ENCODE results near the gene E4F1. TPM values are rescaled to one million over a fixed set of nuclear protein-coding genes. Genes with fewer than 3 reads are reported as not detected.

The E4F1 gene
- polyA plus RNA-seq, 3 donors = 19.8 to 26.3 (median 23.3) TPM

Other genes with a start within 250 kb of the E4F1 start
- 1 to 10 TPM in 1 of 3 donors, under 1 TPM in 2; 0.90 to 1.2 (median 1.00) TPM for gene NOXO1, start 242.1 kb upstream of the E4F1 start, polyA plus RNA-seq (ENCODE audit: insufficient read length in 3 of 3)
- 10 to 100 TPM; 26.1 to 35.9 (median 31.6) TPM for gene GFER, start 239.4 kb upstream of the E4F1 start, polyA plus RNA-seq (ENCODE audit: insufficient read length in 3 of 3)
- 1 to 10 TPM; 1.5 to 2.4 (median 2.1) TPM for gene SYNGR3, start 233.6 kb upstream of the E4F1 start, polyA plus RNA-seq (ENCODE audit: insufficient read length in 3 of 3)
- 10 to 100 TPM; 21.4 to 30.9 (median 25.0) TPM for gene ZNF598, start 213.8 kb upstream of the E4F1 start, polyA plus RNA-seq (ENCODE audit: insufficient read length in 3 of 3)
- gene NPW, start 203.8 kb upstream of the E4F1 start, polyA plus RNA-seq (ENCODE audit: insufficient read length in 3 of 3) = 10 to 100 TPM in 2 of 3 donors, 1 to 10 TPM in 1; 4.5 to 14.3 (median 12.0) TPM
- gene NHERF2, start 196.7 kb upstream of the E4F1 start, polyA plus RNA-seq (ENCODE audit: insufficient read length in 3 of 3) = 100 to 1,000 TPM; 116 to 169 (median 155) TPM
- 10 to 100 TPM; 19.7 to 26.7 (median 26.2) TPM for gene NTHL1, start 175.8 kb upstream of the E4F1 start, polyA plus RNA-seq (ENCODE audit: insufficient read length in 3 of 3)
- gene TSC2, start 175.6 kb upstream of the E4F1 start, polyA plus RNA-seq (ENCODE audit: insufficient read length in 3 of 3) = 100 to 1,000 TPM; 141 to 174 (median 162) TPM
- 100 to 1,000 TPM in 2 of 3 donors, 10 to 100 TPM in 1; 96.5 to 119 (median 115) TPM for gene PKD1, start 87.7 kb upstream of the E4F1 start, polyA plus RNA-seq (ENCODE audit: insufficient read length in 3 of 3)
- gene RAB26, start 75.0 kb upstream of the E4F1 start, polyA plus RNA-seq (ENCODE audit: insufficient read length in 3 of 3) = 1 to 10 TPM; 3.0 to 6.0 (median 3.1) TPM
- gene TRAF7, start 67.8 kb upstream of the E4F1 start, polyA plus RNA-seq (ENCODE audit: insufficient read length in 3 of 3) = 10 to 100 TPM; 56.1 to 61.1 (median 60.6) TPM
- gene CASKIN1, start 27.0 kb upstream of the E4F1 start, polyA plus RNA-seq (ENCODE audit: insufficient read length in 3 of 3) = 1 to 10 TPM; 1.8 to 2.6 (median 1.9) TPM
- 10 to 100 TPM; 48.8 to 57.6 (median 55.2) TPM for gene MLST8, start 18.1 kb upstream of the E4F1 start, polyA plus RNA-seq (ENCODE audit: insufficient read length in 3 of 3)
- gene BRICD5, start 12.7 kb upstream of the E4F1 start, polyA plus RNA-seq (ENCODE audit: insufficient read length in 3 of 3) = 10 to 100 TPM in 1 of 3 donors, 1 to 10 TPM in 2; 6.6 to 11.8 (median 9.4) TPM
- gene PGP, start 8.8 kb upstream of the E4F1 start, polyA plus RNA-seq (ENCODE audit: insufficient read length in 3 of 3) = 10 to 100 TPM; 15.1 to 18.8 (median 17.8) TPM
- 1 to 10 TPM in 2 of 3 donors, under 1 TPM in 1; 0.84 to 1.7 (median 1.6) TPM for gene DNASE1L2, start 12.9 kb downstream of the E4F1 start, polyA plus RNA-seq (ENCODE audit: insufficient read length in 3 of 3)
- 10 to 100 TPM; 76.6 to 90.9 (median 81.6) TPM for gene ECI1, start 28.0 kb downstream of the E4F1 start, polyA plus RNA-seq (ENCODE audit: insufficient read length in 3 of 3)
- 100 to 1,000 TPM; 207 to 240 (median 216) TPM for gene RNPS1, start 44.5 kb downstream of the E4F1 start, polyA plus RNA-seq (ENCODE audit: insufficient read length in 3 of 3)
- 1 to 10 TPM; 6.6 to 7.8 (median 7.5) TPM for gene ABCA3, start 117.1 kb downstream of the E4F1 start, polyA plus RNA-seq (ENCODE audit: insufficient read length in 3 of 3)
- gene CCNF, start 205.9 kb downstream of the E4F1 start, polyA plus RNA-seq (ENCODE audit: insufficient read length in 3 of 3) = 10 to 100 TPM; 12.6 to 15.4 (median 13.2) TPM
- gene TEDC2, start 236.5 kb downstream of the E4F1 start, polyA plus RNA-seq (ENCODE audit: insufficient read length in 3 of 3) = 10 to 100 TPM; 11.3 to 14.2 (median 13.7) TPM
- gene NTN3, start 247.7 kb downstream of the E4F1 start, polyA plus RNA-seq (ENCODE audit: insufficient read length in 3 of 3) = 1 to 10 TPM; 2.4 to 4.3 (median 3.8) TPM

Measured in renal pelvis (tissue), 3 donors.